H1 (cell line): ENCODE results near the gene BCAS1. TPM values are rescaled to one million over a fixed set of nuclear protein-coding genes. Genes with fewer than 3 reads are reported as not detected.

ENCODE experiments used
- CTCF ChIA-PET: fragments of 300-600 bp; sonication (Branson Sonifier 250); formaldehyde crosslinking; loops from one replicate; lab custom pipeline; 2021; ENCODE audit not compliant: partially characterized antibody; lab: Charles Lee
- POLR2A ChIA-PET: fragments of 300-600 bp; sonication (Branson Sonifier 250); formaldehyde crosslinking; loops from one replicate; lab custom pipeline; 2021; ENCODE audit warnings: inconsistent platforms; ENCODE audit not compliant: partially characterized antibody; lab: Charles Lee
- DNase-seq, 2 experiments: peaks; one replicate each; pipeline versions ENCODE4 v3.0.0 to v3.0.0-alpha.2; 2010 to 2022; ENCODE audit warnings: low spot score in 2 of 2, low read depth in 1 of 2, mixed read lengths in 1 of 2
- FAIRE-seq: peaks from 2 replicates; lab custom pipeline; 2011; peaks lifted over from hg19 to GRCh38; lab: Jason Lieb, UNC
- H2AFZ ChIP-seq: 2 replicates; pipeline ENCODE4 v1.8.1; 2012; ENCODE audit warnings: low read length, inconsistent platforms
- H2AK5ac ChIP-seq: 2 replicates; pipeline ENCODE4 v1.6.1; 2013; ENCODE audit warnings: low read depth, low read length
- H2BK120ac ChIP-seq: replicated peaks from 2 replicates; pipeline ENCODE3; 2013; ENCODE audit warnings: low read depth, low read length, inconsistent platforms
- H2BK12ac ChIP-seq: 2 replicates; pipeline ENCODE4 v1.6.1; 2013; ENCODE audit warnings: low read depth, low read length
- H2BK15ac ChIP-seq: 2 replicates; pipeline ENCODE4 v1.6.1; 2013; ENCODE audit warnings: low read length
- H2BK20ac ChIP-seq: 2 replicates; pipeline ENCODE4 v1.6.1; 2013; ENCODE audit warnings: low read length
- H2BK5ac ChIP-seq: 2 replicates; pipeline ENCODE4 v1.6.1; 2013; ENCODE audit warnings: low read depth, low read length
- H3K14ac ChIP-seq: 2 replicates; pipeline ENCODE4 v1.6.1; 2013; ENCODE audit warnings: inconsistent platforms; ENCODE audit not compliant: insufficient read length
- H3K18ac ChIP-seq: 2 replicates; pipeline ENCODE4 v1.6.1; 2013; ENCODE audit warnings: low read length; ENCODE audit errors: extremely low read depth
- H3K23ac ChIP-seq: 2 replicates; pipeline ENCODE4 v1.6.1; 2013; ENCODE audit warnings: inconsistent platforms; ENCODE audit not compliant: insufficient read length
- H3K23me2 ChIP-seq: 2 replicates; pipeline ENCODE4 v1.6.1; 2013; ENCODE audit warnings: low read depth, low read length
- H3K27ac ChIP-seq: 2 replicates; pipeline ENCODE4 v1.6.1; 2011; ENCODE audit warnings: low read depth, low read length, inconsistent platforms
- H3K27me3 ChIP-seq, 4 experiments: replicated peaks in 1 of 4; 1 replicate in 1 of 4; 2 replicates in 3 of 4; pipeline versions ENCODE4 v1.6.1 to v1.8.1; 2011 to 2013; ENCODE audit warnings: low read length in 3 of 4, mild to moderate bottlenecking in 3 of 4, inconsistent platforms in 2 of 4, mixed read lengths in 2 of 4, moderate library complexity in 1 of 4; ENCODE audit not compliant: control insufficient read depth in 3 of 4, insufficient read depth in 3 of 4; ENCODE audit errors: extremely low read depth in 1 of 4
- H3K36me3 ChIP-seq, 4 experiments: 2 replicates each; pipeline versions ENCODE4 v1.6.1 to v1.8.1; 2011 to 2013; ENCODE audit warnings: mild to moderate bottlenecking in 4 of 4, low read length in 3 of 4, moderate library complexity in 2 of 4, control low read depth in 1 of 4, inconsistent platforms in 1 of 4; ENCODE audit not compliant: insufficient read depth in 4 of 4, control insufficient read depth in 2 of 4
- H3K4ac ChIP-seq: replicated peaks from 2 replicates; pipeline ENCODE3; 2013; ENCODE audit warnings: low read length, low read depth, mixed read lengths, inconsistent platforms; ENCODE audit not compliant: insufficient read length
- H3K4me1 ChIP-seq, 4 experiments: replicated peaks in 1 of 4; 1 replicate in 1 of 4; 2 replicates in 3 of 4; pipeline versions ENCODE4 v1.6.1 to v1.8.1; 2011 to 2013; ENCODE audit warnings: low read length in 3 of 4, inconsistent platforms in 2 of 4, mixed read lengths in 1 of 4; ENCODE audit not compliant: insufficient read depth in 4 of 4, control insufficient read depth in 3 of 4
- H3K4me2 ChIP-seq, 2 experiments: 2 replicates each; pipeline versions ENCODE4 v1.6.1 to v1.8.1; 2011 to 2013; ENCODE audit warnings: low read depth in 2 of 2, low read length in 2 of 2, control low read depth in 1 of 2, inconsistent platforms in 1 of 2, mild to moderate bottlenecking in 1 of 2; ENCODE audit not compliant: insufficient read depth in 1 of 2
- H3K4me3 ChIP-seq, 4 experiments: fragments of 200-600, 300-600 bp in 1 of 4; sonication (generic), shearing (Covaris generic), sonication (Bioruptor Twin) in 1 of 4; 2 replicates each; pipeline versions ENCODE4 v1.5.1 to v1.8.1; 2011 to 2016; ENCODE audit warnings: low read length in 4 of 4, low read depth in 3 of 4, control low read depth in 2 of 4, inconsistent platforms in 2 of 4, mild to moderate bottlenecking in 2 of 4, mixed read lengths in 1 of 4, moderate library complexity in 1 of 4; ENCODE audit not compliant: insufficient read depth in 2 of 4; ENCODE audit errors: extremely low read depth in 1 of 4
- H3K56ac ChIP-seq: replicated peaks from 2 replicates; pipeline ENCODE3; 2013; ENCODE audit warnings: low read depth, mild to moderate bottlenecking, mixed read lengths, low read length, inconsistent platforms; ENCODE audit not compliant: insufficient read length
- H3K79me1 ChIP-seq: 2 replicates; pipeline ENCODE4 v1.6.1; 2013; ENCODE audit warnings: low read depth, low read length, control low read depth
- H3K79me2 ChIP-seq, 2 experiments: 2 replicates each; pipeline versions ENCODE4 v1.6.1 to v1.8.1; 2012 to 2013; ENCODE audit warnings: low read length in 2 of 2, mild to moderate bottlenecking in 2 of 2, inconsistent platforms in 1 of 2; ENCODE audit not compliant: insufficient read depth in 2 of 2, control insufficient read depth in 1 of 2
- H3K9ac ChIP-seq, 4 experiments: replicated peaks in 1 of 4; 1 replicate in 1 of 4; 2 replicates in 3 of 4; pipeline versions ENCODE4 v1.6.1 to v1.8.1; 2011 to 2013; ENCODE audit warnings: low read depth in 3 of 4, low read length in 3 of 4, control low read depth in 2 of 4, mild to moderate bottlenecking in 2 of 4, moderate library complexity in 2 of 4, inconsistent platforms in 1 of 4; ENCODE audit errors: extremely low read depth in 1 of 4
- H3K9me3 ChIP-seq, 2 experiments: 2 replicates each; pipeline versions ENCODE4 v1.6.1 to v1.8.1; 2012 to 2013; ENCODE audit warnings: mild to moderate bottlenecking in 2 of 2, moderate library complexity in 2 of 2, control low read depth in 1 of 2, inconsistent platforms in 1 of 2, low read depth in 1 of 2, low read length in 1 of 2, mixed read lengths in 1 of 2; ENCODE audit not compliant: insufficient read depth in 2 of 2
- H4K20me1 ChIP-seq, 2 experiments: replicated peaks in 1 of 2; 2 replicates each; pipeline versions ENCODE3 to v1.8.1; 2011 to 2013; ENCODE audit warnings: inconsistent platforms in 2 of 2, low read length in 2 of 2, mild to moderate bottlenecking in 1 of 2; ENCODE audit not compliant: insufficient read depth in 2 of 2, control insufficient read depth in 1 of 2
- H4K5ac ChIP-seq: 2 replicates; pipeline ENCODE4 v1.6.1; 2013; ENCODE audit warnings: low read length, low read depth, mixed read lengths, inconsistent platforms; ENCODE audit not compliant: insufficient read length
- H4K8ac ChIP-seq: 2 replicates; pipeline ENCODE4 v1.8.0; 2013; ENCODE audit warnings: mild to moderate bottlenecking, moderate library complexity, low read length, inconsistent platforms; ENCODE audit not compliant: insufficient read depth; ENCODE audit errors: extremely low read depth
- H4K91ac ChIP-seq: replicated peaks from 2 replicates; pipeline ENCODE3; 2013; ENCODE audit warnings: low read length, mixed read lengths, inconsistent platforms; ENCODE audit not compliant: insufficient read length
- CBX5 ChIP-seq: fragments of 300-800, 300-1000 bp; sonication (generic); IDR thresholded peaks from 2 replicates; pipeline ENCODE4 v1.7.1; 2016; ENCODE audit warnings: antibody characterized with exemption, low read length, low read depth
- CREB1 ChIP-seq: IDR thresholded peaks from 2 replicates; pipeline ENCODE4 v1.6.1; 2012; ENCODE audit warnings: inconsistent platforms
- CTCF ChIP-seq, 3 experiments: IDR thresholded peaks; 1 replicate in 2 of 3; 2 replicates in 1 of 3; pipeline versions ENCODE4 v1.5.1 to v1.6.1; 2011; ENCODE audit warnings: low read length in 3 of 3, mild to moderate bottlenecking in 3 of 3, inconsistent platforms in 2 of 3, low read depth in 1 of 3, moderate library complexity in 1 of 3; ENCODE audit not compliant: insufficient read depth in 1 of 3; ENCODE audit errors: control extremely low read depth in 1 of 3
- EP300 ChIP-seq, 2 experiments: IDR thresholded peaks; 1 replicate in 1 of 2; 2 replicates in 1 of 2; pipeline ENCODE4 v1.6.1; 2011 to 2012; ENCODE audit warnings: low read depth in 2 of 2, low read length in 2 of 2, mild to moderate bottlenecking in 2 of 2, borderline replicate concordance in 1 of 2, inconsistent platforms in 1 of 2, moderate library complexity in 1 of 2
- FOSL1 ChIP-seq: IDR thresholded peaks from 2 replicates; pipeline ENCODE4 v1.6.1; 2011; ENCODE audit warnings: mild to moderate bottlenecking, low read depth, low read length, moderate library complexity; ENCODE audit not compliant: insufficient read depth
- KDM4A ChIP-seq: IDR thresholded peaks from one replicate; pipeline ENCODE4 v1.7.1; 2012; ENCODE audit warnings: low read depth, mild to moderate bottlenecking, moderate library complexity, low read length, inconsistent platforms; ENCODE audit not compliant: severe bottlenecking
- KDM5A ChIP-seq: fragments of 200-600 bp; IDR thresholded peaks from 2 replicates; pipeline ENCODE4 v1.7.1; 2012; ENCODE audit warnings: mild to moderate bottlenecking, low read length, inconsistent platforms, mixed read lengths
- MAFK ChIP-seq: IDR thresholded peaks from 2 replicates; pipeline ENCODE4 v1.6.1; 2012; ENCODE audit warnings: low read depth, mild to moderate bottlenecking, improper control_type of control experiment, low read length
- NRF1 ChIP-seq: IDR thresholded peaks from 2 replicates; pipeline ENCODE4 v1.6.1; 2011; ENCODE audit warnings: mild to moderate bottlenecking, low read depth, low read length, improper control_type of control experiment
- SUZ12 ChIP-seq: fragments of 200-600 bp; sonication (generic); IDR thresholded peaks from 2 replicates; pipeline ENCODE4 v1.6.1; 2012; ENCODE audit warnings: mild to moderate bottlenecking, inconsistent platforms, low read length, moderate library complexity, mixed read lengths
- TBP ChIP-seq: IDR thresholded peaks from 2 replicates; pipeline ENCODE4 v1.6.1; 2011; ENCODE audit warnings: low read depth, low read length, improper control_type of control experiment
- WGBS, 2 experiments: shearing (Covaris generic) in 1 of 2; methylation state at CpG; one replicate each; pipeline versions ENCODE4 v1.1.6 to v1.1.7; 2013 to 2015; ENCODE audit warnings: low lambda C conversion rate in 2 of 2, mixed read lengths in 2 of 2, inconsistent platforms in 1 of 2, low coverage in 1 of 2, missing lambda C conversion rate in 1 of 2; ENCODE audit not compliant: insufficient replicate concordance in 2 of 2, insufficient coverage in 1 of 2, insufficient read length in 1 of 2; ENCODE audit errors: extremely low coverage in 1 of 2, missing lambda C conversion rate in 1 of 2; 5-methylcytosine and 5-hydroxymethylcytosine counted together
- polyA plus RNA-seq, 7 experiments: library from polyadenylated mRNA; depleted of rRNA in 3 of 7; stranded (reverse) in 5 of 7; unstranded in 2 of 7; fragments of >200 nt in 5 of 7; fragments of 200-250 nt in 2 of 7; gene quantifications; 1 replicate in 5 of 7; 2 replicates in 1 of 7; 4 replicates in 1 of 7; pipeline versions ENCODE4 v1.2.1 to v1.2.3, GENCODE V29; 2011 to 2013; ENCODE audit warnings: missing spikeins in 2 of 7, mixed read lengths in 2 of 7
- total RNA-seq: library from RNA; stranded (reverse); fragmentation: NEBNext Ultra II Directional; extraction: Animal tissue kit (Norgen Biotek cat#: 25700); gene quantifications from 2 replicates; pipeline ENCODE4 v1.2.1, GENCODE V29; 2021

Gene BCAS1
- total and polyA plus RNA-seq, 2 of the 8 experiments (the other 6 are each of a cell fraction or from before 2014, with no cell fraction given): 0.06 to 0.19 TPM

DNA sequence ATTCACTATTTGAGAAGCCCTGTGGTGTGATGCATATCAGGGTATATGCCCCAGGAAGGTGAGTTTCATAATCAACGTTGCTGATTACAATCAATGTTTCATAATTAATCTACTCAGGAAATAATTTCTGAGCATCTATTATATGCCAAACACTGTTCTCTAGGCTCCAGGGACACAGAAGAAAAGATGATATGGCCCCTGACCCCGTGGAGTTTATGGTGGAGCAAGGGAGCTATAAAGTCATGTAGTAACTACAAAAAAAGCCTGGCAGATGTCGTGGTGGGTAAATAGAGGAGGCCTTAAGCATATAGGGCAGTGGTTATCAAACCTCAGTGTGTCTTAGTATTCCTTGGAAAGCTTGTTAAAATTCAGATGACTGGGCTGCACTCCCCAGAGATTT, 40.1 kb upstream of the BCAS1 start:
- Histone ChIP-seq H2BK12ac (no peak overlapping the region), H3K18ac (no peak overlapping the region), H3K9ac (no peak overlapping the region), H3K79me1 (no peaks in the 10 kb centered on the region), H2AFZ (no peak overlapping the region), H3K23ac (no peak overlapping the region), H3K4me1 (no peaks in the 10 kb centered on the region), H2AK5ac (no peak overlapping the region), H3K4me2 (no peak overlapping the region), H3K4me3 (no peak overlapping the region), H3K9me3 (no peaks in the 10 kb centered on the region), H3K14ac (no peak overlapping the region), H4K8ac (no peak overlapping the region), H2BK20ac (no peak overlapping the region), H2BK120ac (no peak overlapping the region), H4K20me1 (no peaks in the 10 kb centered on the region), H3K79me2 (no peaks in the 10 kb centered on the region), H3K27ac (no peak overlapping the region), H2BK5ac (no peak overlapping the region), H4K91ac (no peak overlapping the region), H3K4ac (no peak overlapping the region), H3K36me3 (no peaks in the 10 kb centered on the region), H2BK15ac (no peak overlapping the region), H3K56ac (no peak overlapping the region), H3K27me3 (no peaks in the 10 kb centered on the region), H4K5ac (no peak overlapping the region), H3K23me2 (no peaks in the 10 kb centered on the region; the same call in 1 of the 2 replicates)
- POLR2A ChIA-PET: no interaction called here
- DNase-seq: no peak
- no peak for FAIRE-seq
- CTCF ChIA-PET: interaction anchor here (0.7 to 2.4 kb wide), 5 partner anchors 13 to 88 kb away, joined by 4 to 17 read pairs (median 4); no protein-coding TSS in a partner anchor
- 80% methylated on average over 3 of the region's 3 CpGs; no CpG with 5 or more reads in 1 of the 2 experiments for WGBS, 2 experiments
- TF ChIP-seq NRF1 (no peak), CBX5 (no peak), CREB1 (no peak), KDM5A (no peak), SUZ12 (no peak), FOSL1 (no peak), TBP (no peak), EP300 (IDR thresholded peaks at IDR 0.05; ENCODE audit: borderline replicate concordance in 1 of 2, low read depth in 2 of 2, low read length in 2 of 2) (no peak), KDM4A (no peak), CTCF (IDR thresholded peaks at IDR 0.05; ENCODE audit: control extremely low read depth in 1 of 3, insufficient read depth in 1 of 3, low read depth in 1 of 3, low read length in 3 of 3) (no peak), MAFK (no peak)
